Pancreas (tissue), 10 donors: ENCODE measurements around the gene GABPA. TPM values are rescaled to one million over a fixed set of nuclear protein-coding genes. Genes with fewer than 3 reads are reported as not detected.

Experiments
- ATAC-seq, 4 donors: fragments of 200-7000 bp; cut with Tn5 transposase; one replicate each; pipeline versions ENCODE4 v1.8.0 to v1.9.1; 2020; ENCODE audit warnings: mild to moderate bottlenecking in 4 of 4, moderate library complexity in 4 of 4
- DNase-seq, 6 donors: peaks; one replicate each; pipeline ENCODE4 v3.0.0-alpha.2; 2020
- FAIRE-seq: peaks from 2 replicates; lab custom pipeline; 2012; peaks lifted over from hg19 to GRCh38; lab: Jason Lieb, UNC
- H3K27ac ChIP-seq, 4 donors: fragments of 200-600 bp; sonication (generic); 1 replicate in 3 of 4; 2 replicates in 1 of 4; pipeline versions ENCODE4 v1.5.0 to v1.8.0; 2020
- H3K27me3 ChIP-seq, 4 donors: fragments of 200-600 bp; one replicate each; pipeline ENCODE4 v1.8.0; 2021
- H3K36me3 ChIP-seq, 3 donors: fragments of 200-600 bp; sonication (generic) in 1 of 3; one replicate each; pipeline versions ENCODE4 v1.5.0 to v1.8.0; 2020 to 2021
- H3K4me1 ChIP-seq, 3 donors: fragments of 200-600 bp; one replicate each; pipeline ENCODE4 v1.8.0; 2021
- H3K4me3 ChIP-seq, 4 donors: fragments of 200-600 bp; sonication (generic) in 2 of 4; one replicate each; pipeline versions ENCODE4 v1.5.0 to v1.8.0; 2020 to 2021
- H3K9me3 ChIP-seq, 4 donors: fragments of 200-600 bp; one replicate each; pipeline ENCODE4 v1.8.0; 2021
- CTCF ChIP-seq, 4 donors: fragments of 200-600 bp; sonication (generic) in 3 of 4; IDR thresholded peaks; one replicate each; pipeline versions ENCODE4 v1.5.0 to v1.8.0; 2021; ENCODE audit warnings: antibody characterized with exemption in 4 of 4
- WGBS, 2 donors: extraction: QIAGEN DNeasy Blood & Tissue Kit; methylation state at CpG; one replicate each; pipeline ENCODE4 v1.1.7; 2013; 5-methylcytosine and 5-hydroxymethylcytosine counted together
- intact Hi-C, 3 donors: fragments of 100-400 bp; cut with DNase I; formaldehyde crosslinking; loops; one replicate each; pipeline versions ENCODE4 v1.11.1 to v1.14.2; 2022
- polyA plus RNA-seq, 2 donors: library from polyadenylated mRNA; stranded (reverse); fragments of 200-250 nt; gene quantifications; one replicate each; pipeline ENCODE4 v1.2.3, GENCODE V29; 2013
- total RNA-seq, 6 donors: library from RNA; stranded (reverse); fragmentation: NEBNext Ultra II Directional in 4 of 6; extraction: Animal tissue kit (Norgen Biotek cat#: 25700) in 4 of 6; gene quantifications; one replicate each; pipeline versions ENCODE4 v1.2.1 to v1.2.4, GENCODE V29; 2021 to 2023
- donor health status: healthy with polysubstance abuse.
- donor health status: DM: no; HTN: no; CAD: no; lungs with moderate emphysema.
- donor health status: DM: no; HTN: no; CAD: no.
- donor health status: control.
- donor health status: control.
- donor health status: Bipolar disorder and iron deficiency.
- donor health status: DM: yes; HTN: yes; CAD: no.
- donor health status: DM: no; HTN: no; CAD: no.
- donor health status: DM: no; HTN: no; CAD: no.
- donor health status: DM: yes; HTN: yes; CAD: no.

Gene GABPA
- total and polyA plus RNA-seq, 8 donors = 3.7 to 14.7 (median 8.0) TPM

- intact Hi-C loops = no loop called here
- Histone ChIP-seq H3K27me3 (no peaks in the 10 kb centered on the region), H3K9me3 (no peaks in the 10 kb centered on the region), H3K36me3 (no peaks in the 10 kb centered on the region), H3K27ac (no peak overlapping the region), H3K4me1 (no peaks in the 10 kb centered on the region), H3K4me3 (no peak overlapping the region)
- peak; percentile 76 to 93 (median 86) for DNase-seq
- peak; percentile 90 to 99 (median 98) for TF ChIP-seq CTCF (IDR thresholded peaks at IDR 0.05)
- WGBS, 2 donors = 26 to 31% methylated on average over 20 of the region's 20 CpGs
- no peak for FAIRE-seq
- peak; percentile 99 to 100 (median 100) for ATAC-seq
Measured at GRCh38 chr21:25801217-25802014, 66.6 kb downstream of the GABPA start.

- Histone ChIP-seq H3K9me3 (no peaks in the 10 kb centered on the region), H3K36me3 (no peaks in the 10 kb centered on the region), H3K27me3 (no peaks in the 10 kb centered on the region), H3K27ac (no peak overlapping the region), H3K4me3 (no peak overlapping the region), H3K4me1 (no peaks in the 10 kb centered on the region)
- ATAC-seq (no peak), DNase-seq (no peak), FAIRE-seq (no peak)
- 59 to 72% methylated on average over 4 of the region's 4 CpGs for WGBS, 2 donors
- TF ChIP-seq CTCF (IDR thresholded peaks at IDR 0.05) = no peak
- intact Hi-C loops = no loop called here
Measured at GRCh38 chr21:25806060-25806459, 71.3 kb downstream of the GABPA start.

GRCh38 chr21:25807191-25807590 lies 72.4 kb downstream of the GABPA start:
- H3K4me3 ChIP-seq = no peak overlapping the region
- H3K4me1 ChIP-seq = no peaks in the 10 kb centered on the region
- TF ChIP-seq CTCF (IDR thresholded peaks at IDR 0.05) = no peak
- intact Hi-C loops = no loop called here
- WGBS, 2 donors = 63 to 73% methylated on average over 6 of the region's 6 CpGs
- no peak for ATAC-seq
- H3K27ac ChIP-seq = no peak overlapping the region
- no peak for FAIRE-seq
- no peaks in the 10 kb centered on the region for H3K9me3 ChIP-seq
- no peaks in the 10 kb centered on the region for H3K27me3 ChIP-seq
- DNase-seq = no peak
- no peaks in the 10 kb centered on the region for H3K36me3 ChIP-seq

- no peaks in the 10 kb centered on the region for H3K4me1 ChIP-seq
- H3K27me3 ChIP-seq = no peaks in the 10 kb centered on the region
- FAIRE-seq = no peak
- H3K36me3 ChIP-seq = no peaks in the 10 kb centered on the region
- no peak for DNase-seq
- H3K9me3 ChIP-seq = no peaks in the 10 kb centered on the region
- no peak for ATAC-seq
- no peak for TF ChIP-seq CTCF (IDR thresholded peaks at IDR 0.05)
- intact Hi-C loops = no loop called here
- no peak overlapping the region for H3K27ac ChIP-seq
- H3K4me3 ChIP-seq = no peak overlapping the region
Measured at GRCh38 chr21:25809013-25809412, 74.2 kb downstream of the GABPA start.

GRCh38 chr21:25811186-25811585 lies 76.4 kb downstream of the GABPA start:
- intact Hi-C loops = no loop called here
- FAIRE-seq = no peak
- no peak overlapping the region for H3K27ac ChIP-seq
- no peaks in the 10 kb centered on the region for H3K27me3 ChIP-seq
- no peaks in the 10 kb centered on the region for H3K9me3 ChIP-seq
- TF ChIP-seq CTCF (IDR thresholded peaks at IDR 0.05) = no peak
- H3K36me3 ChIP-seq = no peaks in the 10 kb centered on the region
- H3K4me1 ChIP-seq = no peaks in the 10 kb centered on the region
- DNase-seq = no peak
- ATAC-seq = no peak
- no peak overlapping the region for H3K4me3 ChIP-seq
- 67 to 85% methylated on average over 1 of the region's 1 CpG for WGBS, 2 donors
